Erythroblast (primary cell): Measurements from ENCODE around the gene RGMA.

Experiments used
- GATA1 ChIP-seq: IDR thresholded peaks from 2 replicates; pipeline ENCODE4 v1.6.1; 2011; ENCODE audit warnings: low read depth, mild to moderate bottlenecking, control low read depth, low read length, moderate library complexity
- POLR2A ChIP-seq: IDR thresholded peaks from 2 replicates; pipeline ENCODE4 v1.6.1; 2011; ENCODE audit warnings: mild to moderate bottlenecking, low read length

DNA sequence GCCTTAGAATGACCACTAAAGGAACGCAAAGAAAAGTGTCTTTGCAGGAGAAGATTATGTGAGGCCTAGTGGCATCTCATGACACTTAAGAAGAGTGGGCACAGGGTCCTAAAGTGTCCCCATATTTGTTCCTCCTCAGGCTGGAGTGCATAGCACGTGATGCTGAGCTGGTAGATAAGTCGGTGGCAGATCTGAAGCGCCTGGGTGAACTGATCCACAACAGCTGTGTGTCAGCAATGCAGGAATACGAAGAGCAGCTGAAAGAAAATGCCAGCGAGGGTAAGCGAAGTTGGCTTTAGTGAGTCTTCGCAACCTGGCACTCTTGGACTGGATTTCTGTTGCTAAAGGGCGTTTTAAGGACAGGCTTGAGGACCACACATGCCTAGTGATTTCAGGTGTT, 96.3 kb downstream of the RGMA start:
- no peak for TF ChIP-seq POLR2A
- TF ChIP-seq GATA1 = no peak
